PC-9 (cell line): ENCODE results near the gene EBP.

Experiments
- CTCF ChIP-seq: fragments of 200-600 bp; sonication (generic); conservative IDR thresholded peaks from 2 replicates; pipeline ENCODE4 v1.6.1; 2017; ENCODE audit warnings: mixed run types, antibody characterized with exemption, mild to moderate bottlenecking, moderate library complexity
- EZH2 ChIP-seq: fragments of 200-600 bp; sonication (generic); IDR thresholded peaks from 2 replicates; pipeline ENCODE4 v1.8.0; 2017; ENCODE audit warnings: antibody characterized with exemption, low read depth

GRCh38 chrX:48472851-48473703 lies 48.5 kb upstream of the EBP start:
- TF ChIP-seq CTCF = no peak
- no peak for TF ChIP-seq EZH2
